NCI-H345 treated with DMSO at 0.1 percent for 48 hours (cell line): Measurements from ENCODE around the gene IGSF3.
"Not testable (repeated sequence)": the region's sequence is repeated elsewhere in the genome, so short reads cannot be mapped to it uniquely, and the experiment has no call there.

ENCODE experiments used
- DNase-seq: peaks from one replicate; lab custom pipeline; 2025; ENCODE audit not compliant: unreplicated experiment; lab: John Stamatoyannopoulos, UW

Gene IGSF3

GRCh38 chr1:116580446-116581322, 86.8 kb downstream of the IGSF3 start:
- DNase-seq = no peak

GRCh38 chr1:116579259-116579875, 88.2 kb downstream of the IGSF3 start:
- DNase-seq = no peak

GRCh38 chr1:116578581-116578980, 89.0 kb downstream of the IGSF3 start:
- no peak for DNase-seq

GRCh38 chr1:116577759-116578314, 89.7 kb downstream of the IGSF3 start:
- DNase-seq = no peak

GRCh38 chr1:116574581-116575291, 92.8 kb downstream of the IGSF3 start:
- peak; percentile 30 for DNase-seq

- DNase-seq = no peak
Observed at GRCh38 chr1:116573431-116574095, 94.0 kb downstream of the IGSF3 start.

GRCh38 chr1:116572771-116573430, 94.6 kb downstream of the IGSF3 start:
- DNase-seq = no peak

GRCh38 chr1:116572099-116572498, 95.4 kb downstream of the IGSF3 start:
- DNase-seq = no peak

DNA sequence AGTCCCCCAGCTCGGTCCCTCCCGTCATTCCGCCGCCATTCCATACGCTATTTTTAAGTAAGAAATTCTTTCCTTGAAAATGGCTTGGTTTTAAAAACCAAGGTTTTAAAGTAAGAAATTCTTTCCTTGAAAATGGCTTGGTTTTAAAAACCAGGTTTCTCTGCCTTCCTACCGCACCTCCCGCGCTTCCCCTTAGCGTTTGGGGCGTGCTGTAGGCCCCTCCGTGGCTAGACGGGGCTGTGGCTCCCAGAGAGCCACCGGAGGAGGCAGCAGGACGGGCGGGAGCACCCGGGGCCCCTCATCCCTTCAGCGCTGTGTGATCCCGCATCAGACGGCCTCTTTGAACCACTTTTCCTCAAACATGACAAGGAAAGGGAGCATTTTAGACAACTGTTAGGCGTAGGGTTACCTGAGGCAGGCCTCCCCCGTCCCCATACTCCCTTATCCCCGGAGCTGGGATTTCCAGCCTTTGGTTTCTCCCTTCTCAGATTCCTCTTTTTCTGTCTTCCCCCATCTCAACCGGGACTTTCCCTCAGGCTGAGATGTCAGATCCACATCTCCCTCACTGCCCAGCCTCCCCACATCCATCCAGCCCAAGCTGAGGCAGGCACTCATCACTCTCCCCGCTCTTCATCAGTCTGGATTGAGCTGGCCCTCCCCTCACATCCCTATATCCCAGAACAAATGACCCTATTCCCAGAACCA, 96.2 kb downstream of the IGSF3 start:
- no peak for DNase-seq

- peak; percentile 64 for DNase-seq
Observed at GRCh38 chr1:116570358-116571214, 96.9 kb downstream of the IGSF3 start, which contains the start of gene CD58. CD58 (minus strand) TSS chr1:116571026; CDS start chr1:116570972, 54 bp downstream.

GRCh38 chr1:116569776-116570357, 97.7 kb downstream of the IGSF3 start:
- peak; percentile 22 for DNase-seq

GRCh38 chr1:116569381-116569670, 98.2 kb downstream of the IGSF3 start:
- DNase-seq = no peak

DNA sequence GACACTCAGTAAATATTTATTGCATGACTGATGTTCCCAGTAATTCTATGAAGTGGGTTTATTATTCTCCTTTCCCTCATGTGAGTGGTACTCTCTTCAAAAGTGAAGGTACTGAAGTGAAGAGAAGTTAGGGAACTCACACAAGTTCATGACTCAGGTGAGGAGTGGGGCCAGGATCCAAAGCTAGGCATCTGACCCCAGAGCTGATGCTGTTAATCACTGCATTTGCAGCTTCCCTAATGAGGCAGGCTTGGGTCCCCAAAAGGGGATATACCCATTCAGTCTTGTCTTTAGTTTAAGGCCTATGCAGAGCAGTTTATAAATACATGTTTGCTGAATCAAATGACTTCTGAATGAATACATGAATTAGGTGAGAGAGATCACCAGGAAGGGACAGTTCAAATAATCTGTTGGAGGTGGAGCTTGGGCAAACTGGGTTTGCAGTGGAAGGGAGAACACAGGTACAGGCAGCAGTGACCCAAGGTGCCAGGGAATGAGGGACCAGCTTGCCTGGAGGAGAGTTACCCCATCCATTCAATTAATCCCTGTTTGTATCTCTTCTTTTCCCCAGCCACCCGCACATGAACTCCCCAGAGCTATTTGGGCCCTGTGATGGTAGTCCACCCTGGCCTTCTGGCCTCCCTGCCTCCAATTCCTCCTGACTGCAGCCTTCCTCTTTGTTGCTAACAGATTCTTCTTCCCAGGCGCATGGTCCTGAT, 98.7 kb downstream of the IGSF3 start:
- no peak for DNase-seq

DNA sequence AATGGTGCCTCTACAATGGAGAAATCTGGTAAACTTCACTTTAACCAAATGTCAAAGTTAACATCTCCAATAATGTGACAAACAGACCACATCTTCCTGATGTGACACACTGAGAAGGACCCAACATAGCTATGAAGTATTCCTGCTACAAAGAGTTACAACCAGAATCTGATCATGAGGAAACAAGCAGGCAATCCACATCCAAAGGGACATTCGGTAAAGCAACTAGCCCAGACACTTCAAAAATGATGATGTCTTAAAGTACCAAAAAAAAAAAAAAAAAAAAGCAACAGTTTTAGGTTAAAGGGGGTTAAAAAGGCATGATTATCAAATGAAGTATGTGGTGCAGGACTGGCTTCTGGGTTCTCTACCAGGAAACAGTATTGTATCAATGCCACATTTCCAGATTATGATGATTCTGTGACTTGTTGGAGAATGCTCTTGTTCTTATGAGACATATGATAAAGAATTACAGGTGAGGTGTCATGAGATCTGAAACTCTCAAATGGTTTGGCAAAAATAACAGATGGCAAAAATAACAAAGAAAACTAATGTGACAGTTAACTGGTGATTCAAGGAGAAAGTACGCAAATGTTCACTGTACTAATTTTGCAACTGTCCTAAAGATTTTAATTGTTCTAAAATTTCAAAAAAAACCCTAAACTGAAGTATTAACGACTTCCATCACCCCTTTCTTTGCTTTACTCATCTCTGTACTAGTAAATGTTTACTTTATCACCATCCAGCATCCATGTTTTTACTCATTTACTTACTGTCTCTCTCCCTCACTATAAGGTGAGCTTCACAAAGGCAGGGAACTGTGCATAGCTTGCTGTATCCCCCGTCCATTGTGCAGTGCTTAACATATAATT, 99.5 kb downstream of the IGSF3 start:
- no peak for DNase-seq

GRCh38 chr1:116565222-116565621, 102.3 kb downstream of the IGSF3 start:
- no peak for DNase-seq

DNA sequence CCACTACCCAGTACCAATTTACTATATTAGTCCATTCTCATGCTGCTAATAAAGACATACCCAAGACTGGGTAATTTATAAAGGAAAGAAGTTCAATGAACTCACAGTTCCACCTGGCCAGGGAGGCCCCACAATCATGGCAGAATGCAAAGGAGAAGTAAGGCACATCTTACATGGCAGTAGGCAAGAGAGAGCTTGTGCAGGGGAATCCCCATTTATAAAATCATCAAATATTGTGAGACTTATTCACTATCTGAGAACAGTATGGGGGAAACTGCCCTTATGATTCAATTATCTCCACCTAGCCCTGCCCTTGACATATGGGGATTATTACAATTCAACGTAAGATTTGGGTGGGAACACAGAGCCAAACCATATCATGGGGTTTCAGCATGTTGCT, 103.1 kb downstream of the IGSF3 start:
- no peak for DNase-seq

GRCh38 chr1:116562465-116562864, 105.1 kb downstream of the IGSF3 start:
- not testable (repeated sequence) for DNase-seq
